OCI-LY7 (cell line): Measurements from ENCODE around the gene ISCU. TPM values are rescaled to one million over a fixed set of nuclear protein-coding genes. Genes with fewer than 3 reads are reported as not detected.

Experiments
- BruUV-seq: library from RNA; stranded (reverse); fragments of 400-500 nt; replicated peaks from 2 replicates; lab custom pipeline; 2021; lab: Mats Ljungman, UMichigan
- CTCF ChIA-PET: fragments of 300-600 bp; sonication (Branson Sonifier 250); formaldehyde crosslinking; loops from one replicate; lab custom pipeline; 2022; ENCODE audit warnings: antibody characterized with exemption; ENCODE audit not compliant: unreplicated experiment; lab: Charles Lee
- POLR2A ChIA-PET: fragments of 300-600 bp; sonication (Branson Sonifier 250); formaldehyde crosslinking; loops from one replicate; lab custom pipeline; 2022; ENCODE audit warnings: antibody characterized with exemption; lab: Charles Lee
- DNase-seq: peaks from one replicate; pipeline ENCODE4 v3.0.0-alpha.2; 2015; ENCODE audit warnings: low spot score
- H2AFZ ChIP-seq: fragments of 200-600 bp; sonication (generic), shearing (Covaris generic); 2 replicates; pipeline ENCODE4 v1.6.1; 2014; ENCODE audit warnings: mild to moderate bottlenecking, antibody characterized with exemption, low read length, moderate library complexity
- H3K27ac ChIP-seq: fragments of 200-600 bp; sonication (generic); 2 replicates; pipeline ENCODE4 v1.5.1; 2014; ENCODE audit warnings: mixed run types, low read depth, mild to moderate bottlenecking, moderate library complexity, low read length, inconsistent platforms; ENCODE audit not compliant: poor library complexity, severe bottlenecking
- H3K36me3 ChIP-seq: fragments of 200-600 bp; sonication (generic); 2 replicates; pipeline ENCODE4 v1.6.1; 2014; ENCODE audit warnings: mild to moderate bottlenecking, antibody characterized with exemption, low read length, moderate library complexity, mixed read lengths; ENCODE audit not compliant: insufficient read depth
- H3K4me1 ChIP-seq: fragments of 200-600 bp; sonication (generic); 2 replicates; pipeline ENCODE4 v1.5.1; 2014; ENCODE audit warnings: mild to moderate bottlenecking, low read length; ENCODE audit not compliant: insufficient read depth, poor library complexity, severe bottlenecking
- H3K4me2 ChIP-seq: fragments of 200-600 bp; sonication (generic); 2 replicates; pipeline ENCODE4 v1.6.1; 2014; ENCODE audit warnings: mild to moderate bottlenecking, low read length
- H3K4me3 ChIP-seq: fragments of 200-600 bp; sonication (generic); 2 replicates; pipeline ENCODE4 v1.5.1; 2014; ENCODE audit warnings: mild to moderate bottlenecking, low read depth, low read length; ENCODE audit not compliant: poor library complexity, severe bottlenecking
- H3K79me2 ChIP-seq: fragments of 200-600 bp; sonication (generic); 2 replicates; pipeline ENCODE4 v1.6.1; 2016; ENCODE audit warnings: low read depth, mild to moderate bottlenecking, low read length, moderate library complexity, mixed read lengths; ENCODE audit not compliant: insufficient read depth
- H3K9me2 ChIP-seq: fragments of 200-600 bp; sonication (generic); 2 replicates; pipeline ENCODE4 v1.6.1; 2016; ENCODE audit warnings: mild to moderate bottlenecking, low read length, mixed read lengths; ENCODE audit not compliant: insufficient read depth
- H3K9me3 ChIP-seq: fragments of 200-600 bp; sonication (generic); 2 replicates; pipeline ENCODE4 v1.6.1; 2014; ENCODE audit warnings: mild to moderate bottlenecking, mixed run types, low read length, mixed read lengths
- H4K20me1 ChIP-seq: fragments of 200-600 bp; sonication (generic); 2 replicates; pipeline ENCODE4 v1.6.1; 2014; ENCODE audit warnings: mild to moderate bottlenecking, antibody characterized with exemption, low read length, moderate library complexity, mixed read lengths; ENCODE audit not compliant: insufficient read depth
- CTCF ChIP-seq: fragments of 200-600 bp; sonication (generic); conservative IDR thresholded peaks from 2 replicates; pipeline ENCODE4 v1.5.1; 2014; ENCODE audit warnings: mild to moderate bottlenecking, antibody characterized with exemption, low read length, moderate library complexity, mixed read lengths
- EZH2phosphoT487 ChIP-seq: fragments of 200-600 bp; sonication (generic); IDR thresholded peaks from 2 replicates; pipeline ENCODE4 v1.6.1; 2018; ENCODE audit warnings: low read depth, borderline replicate concordance, mild to moderate bottlenecking, mixed run types, antibody characterized with exemption, low read length, moderate library complexity, mixed read lengths
- intact Hi-C: fragments of 100-400 bp; cut with micrococcal nuclease; formaldehyde crosslinking; loops from one replicate; pipeline ENCODE4 v1.10.0; 2022; ENCODE audit not compliant: unreplicated experiment
- total RNA-seq, 2 experiments: library from RNA; depleted of rRNA in 1 of 2; stranded (reverse); fragments of >200 nt in 1 of 2; shearing (Covaris generic) in 1 of 2; gene quantifications; 2 replicates each; pipeline ENCODE4 v1.2.3, GENCODE V29; 2014 to 2022

Gene ISCU
- total RNA-seq, 2 experiments from 2014 or later: 123 to 146 TPM

- Histone ChIP-seq H3K4me2 (no peak overlapping the region), H3K36me3 (peaks cover 65% of the 10 kb centered on the region), H4K20me1 (no peaks in the 10 kb centered on the region), H2AFZ (no peak overlapping the region), H3K4me1 (peaks cover 9% of the 10 kb centered on the region), H3K79me2 (no peaks in the 10 kb centered on the region), H3K9me2 (no peaks in the 10 kb centered on the region), H3K27ac (no peak overlapping the region), H3K9me3 (no peaks in the 10 kb centered on the region), H3K4me3 (no peak overlapping the region)
- ChIA-PET POLR2A (no interaction called here), CTCF (no interaction called here)
- no peak for TF ChIP-seq CTCF
- TF ChIP-seq EZH2phosphoT487: no peak
- DNase-seq: no peak
- intact Hi-C loops: loop anchor here (5.0 to 10.0 kb wide), 3 partner anchors 99 to 753 kb away; partner anchors contain the start of gene PRDM4
- BruUV-seq: no TSS peak
These were observed 44.2 kb upstream of the ISCU start for GRCh38 chr12:108518101-108518715.

- ChIA-PET POLR2A (interaction anchor here (0.8 kb wide), 1 partner anchor 30 kb away, joined by 4 read pairs; no protein-coding TSS in a partner anchor), CTCF (no interaction called here)
- peaks cover 72% of the 10 kb centered on the region for H3K36me3 ChIP-seq
- no peaks in the 10 kb centered on the region for H3K9me2 ChIP-seq
- H3K27ac ChIP-seq: no peak overlapping the region
- H3K4me3 ChIP-seq: no peak overlapping the region
- H3K4me2 ChIP-seq: no peak overlapping the region
- intact Hi-C loops: loop anchor here (5.0 to 10.0 kb wide), 3 partner anchors 98 to 754 kb away; partner anchors contain the start of gene PRDM4
- no peak overlapping the region for H2AFZ ChIP-seq
- H3K4me1 ChIP-seq: peaks cover 9% of the 10 kb centered on the region
- BruUV-seq: no TSS peak
- H3K9me3 ChIP-seq: no peaks in the 10 kb centered on the region
- TF ChIP-seq CTCF (no peak), EZH2phosphoT487 (no peak)
- H3K79me2 ChIP-seq: no peaks in the 10 kb centered on the region
- DNase-seq: no peak
- H4K20me1 ChIP-seq: no peaks in the 10 kb centered on the region
These were observed 43.5 kb upstream of the ISCU start for GRCh38 chr12:108518716-108519496.
